H7 (cell line): ENCODE data around the gene SASH1. TPM values are rescaled to one million over a fixed set of nuclear protein-coding genes. Genes with fewer than 3 reads are reported as not detected.
A peak's percentile ranks its signal among the peaks of the same experiment; 100 is the strongest.
"Not testable (repeated sequence)": the region's sequence is repeated elsewhere in the genome, so short reads cannot be mapped to it uniquely, and the experiment has no call there.

Source experiments
- DNase-seq: peaks from one replicate; pipeline ENCODE4 v3.0.0; 2012
- H3K27me3 ChIP-seq: 2 replicates; pipeline ENCODE4 v1.6.0; 2011; ENCODE audit warnings: mild to moderate bottlenecking, low read length; ENCODE audit not compliant: control insufficient read depth, insufficient read depth
- H3K36me3 ChIP-seq: replicated peaks from 2 replicates; pipeline ENCODE4 v1.5.1; 2011; ENCODE audit warnings: low read length; ENCODE audit not compliant: control insufficient read depth, insufficient read depth
- H3K4me3 ChIP-seq: 2 replicates; pipeline ENCODE4 v1.5.1; 2011; ENCODE audit warnings: low read depth, mild to moderate bottlenecking, control low read depth, low read length, moderate library complexity; ENCODE audit not compliant: insufficient read depth
- total RNA-seq: library from RNA; depleted of rRNA; stranded (reverse); fragments of >200 nt; shearing (Covaris generic); gene quantifications from 2 replicates; pipeline ENCODE4 v1.2.3, GENCODE V29; 2014

Gene SASH1
- total RNA-seq, 1 experiment from 2014 or later, result 11.2 TPM

DNA sequence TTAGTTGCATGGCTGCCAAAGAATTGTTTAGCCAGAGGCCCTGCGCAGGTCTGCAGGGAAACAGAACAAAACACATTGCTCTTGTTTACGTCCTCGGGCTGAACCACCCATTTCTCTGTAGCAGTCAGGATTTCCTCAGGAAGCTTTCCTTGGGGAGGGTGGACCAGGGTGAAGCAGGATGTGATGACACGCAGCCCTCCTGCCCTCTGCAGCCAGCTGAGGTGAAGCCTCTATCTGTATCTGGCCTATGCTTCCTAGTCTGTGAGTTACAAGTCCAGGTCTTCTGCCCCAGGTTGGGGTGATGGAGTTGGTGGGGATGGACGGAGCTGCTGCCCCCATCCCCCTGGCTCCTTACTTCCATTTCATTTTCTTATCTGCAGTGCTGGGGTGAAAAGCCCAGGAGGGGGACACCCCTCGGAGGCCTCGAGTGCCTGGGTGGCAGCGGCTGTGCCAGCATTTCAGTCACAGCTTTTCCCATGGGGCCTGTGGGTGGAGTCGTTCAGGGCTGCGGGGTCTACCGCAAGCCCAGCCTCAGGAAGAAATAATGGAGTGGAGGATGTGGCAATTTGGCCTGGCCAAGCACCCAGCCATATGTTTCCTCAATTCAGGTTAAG, 24.9 kb downstream of the SASH1 start:
- H3K36me3 ChIP-seq, result no peaks in the 10 kb centered on the region; the same call in 1 of the 2 replicates
- no peak overlapping the region for H3K4me3 ChIP-seq
- H3K27me3 ChIP-seq, result no peaks in the 10 kb centered on the region
- DNase-seq, result peak; percentile 43

DNA sequence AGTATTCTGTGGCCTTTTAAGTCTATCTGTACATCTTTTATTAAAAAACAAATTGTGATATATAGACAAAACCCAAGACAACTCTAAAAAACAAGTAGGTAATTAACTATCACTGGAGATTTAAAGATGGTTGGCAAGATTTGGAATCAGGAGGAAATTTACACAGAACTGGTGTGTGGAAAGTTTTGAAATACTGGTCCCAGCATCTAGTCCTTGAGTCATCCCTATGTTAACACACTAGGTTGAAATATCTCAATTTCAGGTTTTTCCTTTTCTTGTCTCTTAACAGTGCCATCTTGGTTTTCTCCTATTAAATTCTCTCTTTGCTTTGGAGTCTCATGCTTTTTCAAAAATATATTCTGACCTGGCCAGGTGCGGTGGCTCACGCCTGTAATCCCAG, 27.5 kb downstream of the SASH1 start:
- no peak for DNase-seq
- no peak overlapping the region for H3K4me3 ChIP-seq
- no peaks in the 10 kb centered on the region for H3K27me3 ChIP-seq
- H3K36me3 ChIP-seq, result no peaks in the 10 kb centered on the region; the same call in 1 of the 2 replicates

DNA sequence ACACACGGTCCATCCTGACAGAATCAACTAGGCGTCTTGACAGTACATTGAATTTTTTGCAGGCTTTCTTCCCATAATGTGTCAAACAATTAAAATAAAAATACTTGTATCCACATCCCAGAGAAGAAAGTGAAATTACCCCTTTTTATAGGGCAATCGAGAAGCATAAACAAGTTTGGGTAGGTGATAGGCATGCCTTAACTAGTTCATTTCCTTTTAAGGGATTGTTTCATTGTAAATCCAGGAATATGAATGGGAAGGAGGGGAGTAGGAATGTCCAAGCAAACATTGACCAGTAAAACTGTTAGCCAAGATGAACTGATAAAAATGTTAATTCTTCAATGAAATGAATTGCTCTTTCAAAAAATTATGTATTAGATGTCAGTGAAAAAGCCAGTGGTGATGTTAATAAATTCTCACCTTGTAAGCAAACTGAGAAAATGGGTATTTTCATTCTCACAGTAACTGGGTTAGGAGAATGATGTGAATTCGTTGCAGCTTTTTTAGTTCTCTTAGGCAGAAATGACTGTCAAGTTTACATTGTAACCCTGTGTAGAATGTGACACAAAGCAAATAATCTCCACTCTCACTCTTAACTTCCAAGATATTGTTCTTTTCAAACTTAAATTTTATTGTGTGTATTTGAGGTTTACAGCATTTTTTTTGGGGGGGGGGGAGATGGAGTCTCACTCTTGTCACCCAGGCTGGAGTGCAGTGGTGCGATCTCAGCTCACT, 31.6 kb downstream of the SASH1 start:
- Histone ChIP-seq H3K36me3 (no peaks in the 10 kb centered on the region), H3K27me3 (no peaks in the 10 kb centered on the region), H3K4me3 (no peak overlapping the region)
- no peak for DNase-seq

DNA sequence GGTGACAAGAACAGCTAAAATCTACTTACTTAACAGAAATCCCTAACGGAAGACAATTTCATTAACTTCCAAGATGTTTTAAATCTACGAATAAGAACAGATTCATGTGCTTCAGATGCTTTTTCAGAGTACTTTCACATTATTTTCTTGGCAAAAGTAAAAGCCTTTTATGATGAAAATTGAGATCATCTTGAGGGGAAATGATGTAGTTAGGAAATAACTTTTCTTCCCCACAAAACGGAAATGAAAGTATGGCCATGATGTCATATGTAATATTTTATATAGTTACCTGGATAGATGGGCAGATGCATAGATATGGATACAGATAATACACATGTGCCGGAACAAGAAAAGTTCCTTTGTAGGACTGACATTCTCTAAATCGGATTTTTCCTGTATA, 32.8 kb downstream of the SASH1 start:
- DNase-seq, result no peak
- Histone ChIP-seq H3K36me3 (no peaks in the 10 kb centered on the region), H3K27me3 (no peaks in the 10 kb centered on the region), H3K4me3 (no peak overlapping the region)

DNA sequence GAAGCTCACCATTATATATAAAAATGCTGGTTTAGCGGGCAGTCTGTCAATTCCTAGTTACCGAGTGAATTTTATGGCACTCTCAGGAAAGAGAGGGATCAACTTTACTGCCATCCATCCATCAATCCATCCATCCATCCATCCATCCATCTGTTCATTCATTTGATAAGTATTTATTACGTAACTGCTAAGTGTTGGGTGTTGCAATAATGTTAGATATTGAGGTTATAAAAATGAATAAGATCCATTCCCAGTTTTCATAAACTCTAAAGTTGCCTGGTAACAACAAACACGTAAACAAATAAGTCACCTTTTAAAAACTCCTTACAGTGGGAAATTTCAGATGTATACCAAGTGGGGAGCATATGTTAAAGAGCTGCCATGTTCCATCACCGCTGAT, 36.8 kb downstream of the SASH1 start:
- no peaks in the 10 kb centered on the region for H3K27me3 ChIP-seq
- H3K36me3 ChIP-seq, result no peaks in the 10 kb centered on the region
- DNase-seq, result no peak
- H3K4me3 ChIP-seq, result no peak overlapping the region

DNA sequence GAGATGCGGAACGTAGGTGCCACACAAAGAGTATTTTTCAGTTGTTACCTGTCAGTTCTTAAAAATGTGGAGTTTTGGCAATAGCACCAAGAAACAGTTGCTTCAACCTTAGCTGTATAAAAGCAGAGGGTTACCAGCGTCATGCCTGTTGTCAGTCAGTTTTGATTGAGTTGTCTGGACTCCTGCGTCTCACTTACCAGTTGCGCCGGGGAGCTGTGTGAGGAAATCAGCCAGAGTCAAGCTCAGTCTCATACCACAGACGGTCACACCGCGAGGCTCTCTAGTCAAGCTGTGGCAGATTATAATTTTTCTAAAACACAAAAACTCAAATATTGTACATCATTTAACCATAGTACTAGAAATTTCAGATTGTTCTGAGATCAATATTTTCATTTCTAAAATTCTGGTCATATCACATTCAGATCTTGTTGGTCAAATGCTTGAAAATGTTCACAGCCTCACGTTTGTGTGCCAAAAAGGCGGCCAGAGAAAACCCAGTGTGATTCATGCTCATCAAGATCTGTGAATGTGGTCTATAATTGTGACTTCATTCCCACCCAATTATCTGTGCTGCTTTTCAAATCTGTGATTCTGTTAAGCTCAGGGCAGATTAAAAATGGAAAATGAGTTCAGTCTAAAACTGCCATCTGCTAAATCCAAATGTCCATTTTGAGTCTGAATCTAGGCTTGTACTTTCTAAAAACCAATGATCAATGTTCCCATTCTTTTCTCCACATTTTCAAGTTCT, 37.5 kb downstream of the SASH1 start:
- no peak overlapping the region for H3K4me3 ChIP-seq
- no peak for DNase-seq
- no peaks in the 10 kb centered on the region for H3K36me3 ChIP-seq
- H3K27me3 ChIP-seq, result no peaks in the 10 kb centered on the region

DNA sequence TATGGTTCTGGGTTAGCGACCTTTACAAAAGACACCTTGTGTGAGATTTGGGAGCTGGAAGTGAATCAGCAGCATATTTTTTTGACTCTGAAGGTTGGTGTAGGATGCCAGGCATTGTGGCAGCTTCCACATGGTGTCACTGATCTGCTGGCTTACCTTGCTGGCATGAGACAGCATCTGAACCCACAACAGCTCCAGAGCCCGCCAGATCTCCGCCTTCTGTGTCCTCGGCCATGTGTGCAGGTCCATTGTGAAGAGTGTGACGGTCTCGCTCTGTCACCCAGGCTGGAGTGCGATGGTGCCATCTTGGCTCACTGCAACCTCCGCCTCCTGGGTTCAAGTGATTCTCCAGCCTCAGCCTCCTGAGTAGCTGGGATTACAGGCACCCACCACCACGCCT, 39.4 kb downstream of the SASH1 start:
- not testable (repeated sequence) for DNase-seq, H3K4me3 ChIP-seq, H3K27me3 ChIP-seq, H3K36me3 ChIP-seq

DNA sequence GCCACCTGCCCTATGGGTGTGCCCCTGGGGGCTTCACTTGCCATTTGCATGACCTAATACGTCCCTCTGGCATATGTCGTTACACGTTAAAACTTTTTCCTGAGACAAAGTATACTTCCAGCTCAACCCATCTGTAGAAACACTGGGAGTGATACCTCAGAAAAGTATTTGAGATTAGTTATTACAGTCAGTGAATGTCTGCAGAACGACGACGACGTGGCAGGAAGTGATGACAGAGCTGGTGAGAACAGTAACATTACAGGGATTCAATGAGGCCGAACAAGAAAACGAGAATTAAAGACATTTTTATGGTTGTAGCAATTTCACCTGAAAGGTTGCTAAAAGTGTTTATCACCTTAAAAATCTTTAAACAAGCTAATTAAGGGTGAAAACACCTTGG, 40.2 kb downstream of the SASH1 start:
- Histone ChIP-seq H3K27me3 (no peaks in the 10 kb centered on the region), H3K4me3 (no peak overlapping the region), H3K36me3 (no peaks in the 10 kb centered on the region)
- no peak for DNase-seq

DNA sequence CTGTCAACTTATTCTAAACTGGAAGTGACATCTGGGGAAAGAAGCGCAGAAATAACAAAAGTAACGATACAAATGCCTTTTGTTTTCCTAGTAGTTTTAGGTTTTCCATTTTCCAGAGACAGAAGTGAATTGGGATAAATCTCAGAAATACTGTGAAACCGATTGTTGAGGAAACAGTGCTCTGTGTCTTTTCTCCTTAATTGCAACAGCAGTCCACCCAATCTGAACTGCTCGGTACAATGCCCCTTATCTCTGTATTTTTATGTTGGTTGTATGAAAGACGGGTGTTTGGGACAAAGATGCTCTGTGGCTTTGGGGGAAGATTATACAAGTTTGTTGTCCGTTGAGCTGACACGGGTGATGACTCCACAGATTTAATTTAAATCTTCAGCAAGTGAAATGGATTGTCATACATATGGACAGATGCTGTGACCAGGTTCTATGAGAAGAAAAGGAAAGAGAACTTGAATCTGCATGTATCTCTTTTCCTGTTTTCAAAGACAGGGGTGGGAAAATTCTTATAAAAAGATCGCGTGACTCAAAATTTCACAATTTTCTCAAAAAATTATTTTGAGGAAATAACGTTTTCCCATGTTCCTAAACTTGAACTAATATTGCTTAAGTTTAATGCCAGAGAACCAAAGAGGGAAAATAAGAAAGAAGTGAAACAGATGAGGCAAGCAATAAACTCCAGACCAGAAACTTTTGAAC, 41.2 kb downstream of the SASH1 start:
- no peak for DNase-seq
- H3K27me3 ChIP-seq, result no peaks in the 10 kb centered on the region

DNA sequence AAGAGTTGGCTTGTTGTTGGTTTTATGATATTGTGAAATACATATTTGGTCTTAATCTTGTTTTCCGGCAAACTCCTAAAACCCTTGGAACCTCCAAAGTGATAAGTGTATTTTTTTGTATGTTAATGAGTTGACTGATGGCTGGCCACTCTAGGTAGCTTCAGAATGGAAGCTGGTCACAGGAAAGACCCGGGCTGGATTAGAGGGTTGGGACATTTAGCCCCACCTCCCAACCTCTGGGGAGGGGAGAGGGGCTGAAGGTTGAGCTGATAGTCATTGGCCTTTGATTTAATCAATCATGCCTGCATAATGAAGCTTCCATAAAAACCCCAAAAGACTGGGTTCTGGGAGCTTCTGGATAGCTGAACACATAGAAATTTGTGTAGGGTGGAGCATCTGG, 42.7 kb downstream of the SASH1 start:
- Histone ChIP-seq H3K4me3 (no peak overlapping the region), H3K36me3 (no peaks in the 10 kb centered on the region), H3K27me3 (no peaks in the 10 kb centered on the region)
- DNase-seq, result peak; percentile 47

More for the DNA sequence above, 41.2 kb downstream of the SASH1 start:
- Histone ChIP-seq H3K36me3 (no peaks in the 10 kb centered on the region), H3K4me3 (no peak overlapping the region)

DNA sequence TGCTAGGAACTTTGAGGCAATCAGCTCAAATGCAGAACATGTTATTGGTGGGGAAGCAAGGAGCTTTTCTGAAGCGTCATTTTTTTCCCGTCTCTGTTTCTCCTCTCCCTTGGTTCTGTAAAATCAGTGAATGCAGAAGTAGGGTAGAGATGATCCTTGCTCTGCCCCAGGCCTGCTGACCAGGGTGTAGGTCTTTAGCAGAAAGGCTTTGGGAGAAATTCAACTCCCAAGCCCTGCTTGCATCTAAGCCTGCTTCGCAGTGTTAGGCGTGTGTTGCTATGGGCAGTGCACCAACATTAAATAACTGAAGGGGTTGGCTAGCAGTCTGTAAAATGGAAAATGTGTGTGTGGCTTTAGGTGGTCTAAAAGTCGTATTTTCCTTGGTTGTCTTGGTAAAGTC, 45.9 kb downstream of the SASH1 start:
- no peaks in the 10 kb centered on the region for H3K27me3 ChIP-seq
- H3K36me3 ChIP-seq, result no peaks in the 10 kb centered on the region
- DNase-seq, result no peak
- H3K4me3 ChIP-seq, result no peak overlapping the region

DNA sequence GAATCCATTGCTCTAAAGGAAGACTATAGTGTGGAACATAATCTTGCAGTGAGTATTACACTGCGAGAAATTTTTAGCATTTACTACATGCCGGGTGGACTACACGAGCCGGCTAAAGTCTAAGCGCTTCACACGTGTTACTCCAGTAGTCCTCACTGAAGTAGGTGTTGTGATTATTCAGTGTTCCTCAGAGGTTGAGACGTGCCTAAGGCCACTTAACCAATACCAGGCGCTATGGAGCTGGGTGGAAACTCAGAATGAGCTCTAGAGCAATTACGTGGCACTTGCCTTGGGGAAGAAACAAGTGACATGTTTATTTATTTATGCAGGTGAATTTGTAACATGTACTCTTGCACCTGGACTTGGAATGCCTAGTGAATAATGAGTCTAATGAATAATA, 46.4 kb downstream of the SASH1 start:
- DNase-seq, result no peak
- H3K36me3 ChIP-seq, result no peaks in the 10 kb centered on the region
- no peaks in the 10 kb centered on the region for H3K27me3 ChIP-seq
- H3K4me3 ChIP-seq, result no peak overlapping the region

DNA sequence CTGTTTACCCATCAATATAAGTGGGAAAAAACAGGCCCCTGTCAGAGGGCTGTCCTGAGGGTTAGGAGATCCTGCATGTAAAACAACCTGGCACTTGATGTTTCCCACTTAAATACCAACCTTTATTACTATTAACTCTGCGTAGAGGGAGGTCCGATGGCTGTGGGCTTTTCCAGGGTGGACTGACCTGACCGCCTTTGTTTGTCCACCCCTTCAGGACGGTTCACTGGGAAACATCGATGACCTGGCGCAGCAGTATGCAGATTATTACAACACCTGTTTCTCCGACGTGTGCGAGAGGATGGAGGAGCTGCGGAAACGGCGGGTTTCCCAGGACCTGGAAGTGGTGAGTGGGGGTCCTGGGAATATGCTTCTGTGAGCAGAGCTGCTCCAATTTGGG, 47.3 kb downstream of the SASH1 start:
- H3K4me3 ChIP-seq, result no peak overlapping the region
- H3K36me3 ChIP-seq, result no peaks in the 10 kb centered on the region
- no peaks in the 10 kb centered on the region for H3K27me3 ChIP-seq
- no peak for DNase-seq

DNA sequence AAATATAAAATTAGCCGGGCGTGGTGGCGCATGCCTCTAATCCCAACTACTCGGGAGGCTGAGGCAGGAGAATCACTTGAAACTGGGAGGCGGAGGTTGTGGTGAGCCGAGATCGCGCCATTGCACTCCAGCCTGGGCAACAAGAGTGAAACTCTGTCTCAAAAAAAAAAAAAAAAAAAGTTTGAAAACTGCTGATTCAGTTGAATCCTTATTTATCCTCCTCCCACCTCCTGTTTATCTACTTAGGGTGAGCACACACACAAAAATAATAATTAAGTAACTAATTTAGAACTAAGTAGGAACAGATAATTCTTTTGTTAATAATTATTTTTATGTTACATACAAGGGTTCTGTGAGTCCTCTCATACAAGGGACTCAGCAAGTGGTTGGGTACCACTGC, 49.5 kb downstream of the SASH1 start:
- DNase-seq, H3K27me3 ChIP-seq, H3K36me3 ChIP-seq, H3K4me3 ChIP-seq: not testable (repeated sequence)
